ENCODE measurements around the gene MRLN.
"Not testable (repeated sequence)": the region's sequence is repeated elsewhere in the genome, so short reads cannot be mapped to it uniquely, and the experiment has no call there.

- not testable (repeated sequence) for TF ChIP-seq CBFB (IDR thresholded peaks at IDR 0.05; ENCODE audit: low read depth); SMC3 (IDR thresholded peaks at IDR 0.05; ENCODE audit: borderline replicate concordance, low read length); ZNF24 (IDR thresholded peaks at IDR 0.05); STAT3 (IDR thresholded peaks at IDR 0.05; ENCODE audit: low read depth, low read length)
Observed at GRCh38 chr10:59788914-59789313, 35.7 kb upstream of the MRLN start.

Data from GM12878 (cell line).